Uterus (tissue), 4 donors: ENCODE measurements around the gene CTDSP1. TPM values are rescaled to one million over a fixed set of nuclear protein-coding genes. Genes with fewer than 3 reads are reported as not detected.

Source experiments
- DNase-seq, 2 donors: peaks; one replicate each; pipeline ENCODE4 v3.0.0-alpha.2; 2019 to 2020
- H3K27ac ChIP-seq, 2 donors: fragments of 200-600 bp; sonication (generic); 1 replicate in 1 of 2; 2 replicates in 1 of 2; pipeline ENCODE4 v1.5.1; 2016 to 2018
- H3K27me3 ChIP-seq, 2 donors: fragments of 200-600 bp; sonication (generic); one replicate each; pipeline ENCODE4 v1.5.1; 2018 to 2019; ENCODE audit warnings: control low read depth in 1 of 2
- H3K36me3 ChIP-seq, 2 donors: fragments of 200-600 bp; sonication (generic); one replicate each; pipeline ENCODE4 v1.5.1; 2019; ENCODE audit warnings: control low read depth in 1 of 2
- H3K4me1 ChIP-seq, 2 donors: fragments of 200-600 bp; sonication (generic); one replicate each; pipeline ENCODE4 v1.5.1; 2018 to 2019; ENCODE audit warnings: control low read depth in 1 of 2
- H3K4me3 ChIP-seq, 2 donors: fragments of 200-600 bp; sonication (generic); 1 replicate in 1 of 2; 2 replicates in 1 of 2; pipeline ENCODE4 v1.5.1; 2018 to 2019; ENCODE audit warnings: mild to moderate bottlenecking in 1 of 2
- H3K9me3 ChIP-seq, 2 donors: fragments of 200-600 bp; sonication (generic); one replicate each; pipeline ENCODE4 v1.5.1; 2019; ENCODE audit warnings: control low read depth in 1 of 2
- CTCF ChIP-seq, 4 experiments: fragments of 200-600 bp in 2 of 4; fragments of 450-650 bp in 2 of 4; sonication (generic) in 2 of 4; IDR thresholded peaks; one replicate each; pipeline ENCODE4 v1.5.1; 2016 to 2019; ENCODE audit warnings: antibody characterized with exemption in 4 of 4, mild to moderate bottlenecking in 2 of 4, moderate library complexity in 1 of 4
- POLR2A ChIP-seq, 2 donors: fragments of 450-650 bp; IDR thresholded peaks; one replicate each; pipeline ENCODE4 v1.6.1; 2016; ENCODE audit warnings: antibody characterized with exemption in 2 of 2, mild to moderate bottlenecking in 1 of 2, moderate library complexity in 1 of 2
- intact Hi-C: fragments of 100-400 bp; cut with DNase I; formaldehyde crosslinking; loops from one replicate; pipeline ENCODE4 v1.15.1; 2023; ENCODE audit warnings: low total_unique reads
- total RNA-seq, 4 donors: library from RNA; depleted of rRNA in 3 of 4; stranded (reverse); fragments of >200 nt in 3 of 4; gene quantifications; one replicate each; pipeline versions ENCODE4 v1.1.0 to v1.2.4, GENCODE V29; 2014 to 2023
- donor health status: DM: yes; HTN: yes; CAD: no.

Gene CTDSP1
- total RNA-seq, 4 donors from 2014 or later, result 48.8 to 198 (median 76.8) TPM

GRCh38 chr2:218382785-218383184, 16.9 kb upstream of the CTDSP1 start:
- DNase-seq, result no peak
- no peak overlapping the region for H3K4me3 ChIP-seq
- no peaks in the 10 kb centered on the region for H3K9me3 ChIP-seq
- no peak overlapping the region for H3K27ac ChIP-seq
- H3K36me3 ChIP-seq, result no peaks in the 10 kb centered on the region
- TF ChIP-seq CTCF (IDR thresholded peaks at IDR 0.05) (no peak), POLR2A (IDR thresholded peaks at IDR 0.05) (no peak)
- H3K27me3 ChIP-seq, result no peaks in the 10 kb centered on the region
- intact Hi-C loops, result no loop called here
- H3K4me1 ChIP-seq, result no peaks in the 10 kb centered on the region

- DNase-seq, result no peak
- intact Hi-C loops, result no loop called here
- H3K27me3 ChIP-seq, result no peaks in the 10 kb centered on the region
- H3K36me3 ChIP-seq, result no peaks in the 10 kb centered on the region
- TF ChIP-seq CTCF (IDR thresholded peaks at IDR 0.05), result no peak
- TF ChIP-seq POLR2A (IDR thresholded peaks at IDR 0.05), result no peak
- H3K27ac ChIP-seq, result no peak overlapping the region
- no peaks in the 10 kb centered on the region for H3K4me1 ChIP-seq
- no peak overlapping the region for H3K4me3 ChIP-seq
- no peaks in the 10 kb centered on the region for H3K9me3 ChIP-seq
Measured at GRCh38 chr2:218383892-218384519, 15.7 kb upstream of the CTDSP1 start.

GRCh38 chr2:218384975-218385374, 14.7 kb upstream of the CTDSP1 start:
- Histone ChIP-seq H3K36me3 (no peaks in the 10 kb centered on the region), H3K27me3 (no peaks in the 10 kb centered on the region), H3K27ac (no peak overlapping the region), H3K4me3 (no peak overlapping the region), H3K9me3 (no peaks in the 10 kb centered on the region), H3K4me1 (no peaks in the 10 kb centered on the region)
- intact Hi-C loops, result no loop called here
- TF ChIP-seq POLR2A (IDR thresholded peaks at IDR 0.05) (no peak), CTCF (IDR thresholded peaks at IDR 0.05) (no peak)
- DNase-seq, result no peak

GRCh38 chr2:218386505-218387368, 12.9 kb upstream of the CTDSP1 start:
- no peaks in the 10 kb centered on the region for H3K36me3 ChIP-seq
- no peak overlapping the region for H3K4me3 ChIP-seq
- DNase-seq, result no peak
- H3K27ac ChIP-seq, result no peak overlapping the region
- intact Hi-C loops, result no loop called here
- H3K4me1 ChIP-seq, result no peaks in the 10 kb centered on the region
- no peaks in the 10 kb centered on the region for H3K9me3 ChIP-seq
- TF ChIP-seq CTCF (IDR thresholded peaks at IDR 0.05) (no peak), POLR2A (IDR thresholded peaks at IDR 0.05) (no peak)
- H3K27me3 ChIP-seq, result no peaks in the 10 kb centered on the region
